Stimulated activated CD8-positive, alpha-beta memory T cell treated with anti-CD3 and anti-CD28 coated beads, Interleukin-15, amount 100 ng/mL, for 24 hours (primary cell): ENCODE data around the gene NOX5.

Experiments used
- DNase-seq: peaks from one replicate; pipeline ENCODE4 v3.0.0-alpha.2; 2020; ENCODE audit warnings: low read depth

The NOX5 gene

GRCh38 chr15:69104050-69104750 lies 89.7 kb downstream of the NOX5 start:
- DNase-seq: no peak

GRCh38 chr15:69105451-69105985 lies 91.0 kb downstream of the NOX5 start:
- DNase-seq: no peak

- DNase-seq: no peak
Observed at GRCh38 chr15:69107025-69107620, 92.6 kb downstream of the NOX5 start.
